Stimulated activated CD8-positive, alpha-beta memory T cell treated with anti-CD3 and anti-CD28 coated beads, Interleukin-4, amount 100 ng/mL, for 48 hours (primary cell): ENCODE data around the gene SLC22A23.
A peak's percentile ranks its signal among the peaks of the same experiment; 100 is the strongest.

Experiments
- DNase-seq: peaks from one replicate; pipeline ENCODE4 v3.0.0-alpha.2; 2020

The SLC22A23 gene

DNA sequence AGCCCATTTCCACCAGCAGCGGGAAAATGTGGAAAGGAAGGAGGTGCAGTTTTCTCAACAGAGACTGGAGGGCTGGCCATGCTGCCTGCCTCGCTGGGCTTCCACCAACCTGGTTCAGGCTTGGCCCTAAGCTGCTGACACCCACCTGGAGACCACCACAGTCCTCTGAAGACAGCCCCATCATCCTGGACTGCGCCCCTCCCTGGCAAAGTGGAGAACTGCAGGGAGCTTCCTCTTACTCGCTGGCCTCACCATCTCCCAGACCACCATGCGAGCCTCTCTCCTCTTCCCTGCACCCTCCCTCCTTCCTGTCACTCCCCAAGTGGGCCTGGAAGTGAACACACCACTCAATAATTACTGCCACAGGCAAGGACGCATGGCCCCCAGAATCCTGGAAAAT, 126.7 kb downstream of the SLC22A23 start:
- DNase-seq, result no peak

DNA sequence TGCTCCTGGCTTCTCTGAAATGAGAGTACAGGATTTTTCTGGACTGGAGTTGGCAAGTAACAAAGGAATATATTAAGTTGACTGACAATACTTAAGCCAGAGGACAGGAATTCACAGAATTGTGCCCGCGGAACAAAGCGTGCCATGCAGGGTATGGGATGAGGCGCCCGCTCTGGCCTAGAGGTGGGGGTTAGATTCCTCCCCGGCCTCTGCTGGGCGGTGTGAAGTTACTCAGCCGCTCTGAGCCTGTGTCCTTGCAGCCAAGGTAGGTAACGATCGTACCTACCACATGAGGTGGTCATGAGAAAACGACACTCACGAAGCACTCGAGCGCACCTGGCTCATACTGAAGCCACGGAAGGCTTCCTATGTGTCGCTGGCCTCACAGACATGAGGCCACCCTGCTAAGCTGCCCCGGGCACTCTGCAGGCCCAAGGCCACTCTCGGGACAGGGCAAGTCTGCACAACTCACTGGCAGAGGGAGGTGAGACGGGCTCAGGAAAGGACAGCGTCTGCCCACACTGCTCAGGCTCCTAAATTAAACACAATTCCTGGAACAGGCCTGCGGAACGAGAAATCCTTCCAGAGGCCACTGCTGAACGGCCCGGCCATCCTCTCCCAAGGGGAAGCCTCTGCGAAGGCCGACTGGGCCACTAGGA, 127.3 kb downstream of the SLC22A23 start:
- no peak for DNase-seq

DNA sequence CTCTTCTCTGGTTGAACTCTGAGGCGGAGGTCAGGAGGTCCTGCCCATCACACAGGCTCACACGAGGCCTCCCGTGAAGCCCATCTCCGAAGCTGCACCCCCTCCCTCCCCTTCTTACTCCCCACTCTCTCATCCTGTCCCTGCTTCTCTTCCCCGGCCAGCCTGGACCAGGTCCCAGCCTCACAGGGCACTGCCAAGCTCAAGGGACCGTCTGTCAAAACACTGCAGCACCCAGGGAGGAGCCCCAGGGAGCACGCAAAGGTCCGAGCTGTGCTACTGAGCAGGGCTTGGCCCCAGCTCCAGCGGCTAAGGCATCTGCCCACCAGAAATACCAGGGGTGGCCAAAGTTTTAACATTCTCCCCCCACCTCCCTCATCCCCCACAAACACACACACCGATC, 128.1 kb downstream of the SLC22A23 start:
- DNase-seq, result no peak

DNA sequence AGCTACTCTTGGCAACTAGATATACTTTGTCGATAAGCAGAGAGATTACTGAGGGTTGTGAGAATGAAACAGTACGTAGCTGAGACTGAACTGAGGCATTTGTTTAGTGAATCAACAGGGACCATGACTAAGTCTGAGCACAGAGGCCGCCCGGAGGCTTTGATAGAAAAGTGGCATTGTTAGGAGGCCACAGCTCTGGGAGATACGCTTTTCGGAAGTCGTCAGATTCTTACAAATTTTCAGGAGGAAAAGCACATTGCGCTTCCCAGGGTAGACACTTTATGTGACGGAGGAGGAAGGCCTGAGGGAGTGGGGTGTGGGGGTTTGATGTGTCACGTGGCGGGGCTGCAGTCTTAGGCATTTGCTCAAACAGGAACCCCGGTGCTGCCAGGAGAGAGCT, 128.7 kb downstream of the SLC22A23 start:
- no peak for DNase-seq

DNA sequence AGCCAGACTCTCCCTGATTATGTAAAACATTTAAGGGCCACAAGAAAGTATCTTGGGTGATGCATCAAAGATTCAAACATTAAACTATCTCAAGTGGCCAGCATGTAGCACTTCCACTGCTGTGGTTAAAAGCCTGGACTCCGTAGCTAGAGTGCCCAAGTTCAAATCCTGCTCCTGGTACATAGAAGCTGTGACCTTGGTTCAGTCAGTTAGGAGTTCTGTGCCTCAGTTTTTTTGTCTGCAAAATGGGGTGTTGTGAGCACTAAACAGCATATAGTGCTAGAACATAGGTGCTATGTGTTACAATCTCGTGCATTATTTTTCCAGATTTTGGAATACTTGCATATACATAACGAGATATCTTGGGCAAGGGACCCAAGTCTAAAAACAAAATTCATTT, 129.4 kb downstream of the SLC22A23 start:
- DNase-seq, result no peak

DNA sequence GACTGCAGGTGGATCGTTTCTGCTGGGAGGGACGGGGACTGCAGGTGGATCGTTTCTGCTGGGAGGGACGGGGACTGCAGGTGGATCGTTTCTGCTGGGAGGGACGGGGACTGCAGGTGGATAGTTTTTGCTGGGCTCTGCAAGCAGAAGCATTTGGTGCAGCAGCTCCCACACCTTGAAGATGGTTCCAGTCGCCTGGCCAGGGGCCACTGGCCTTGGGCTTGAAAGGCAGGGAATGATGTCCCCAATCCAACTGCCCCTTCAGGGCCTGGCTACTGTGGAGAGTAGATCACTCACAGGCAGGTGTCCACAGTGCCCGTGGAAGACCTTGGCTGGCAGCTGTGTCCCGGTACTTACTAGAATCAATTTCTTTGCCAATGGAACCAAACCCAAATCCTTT, 129.9 kb downstream of the SLC22A23 start:
- no peak for DNase-seq

DNA sequence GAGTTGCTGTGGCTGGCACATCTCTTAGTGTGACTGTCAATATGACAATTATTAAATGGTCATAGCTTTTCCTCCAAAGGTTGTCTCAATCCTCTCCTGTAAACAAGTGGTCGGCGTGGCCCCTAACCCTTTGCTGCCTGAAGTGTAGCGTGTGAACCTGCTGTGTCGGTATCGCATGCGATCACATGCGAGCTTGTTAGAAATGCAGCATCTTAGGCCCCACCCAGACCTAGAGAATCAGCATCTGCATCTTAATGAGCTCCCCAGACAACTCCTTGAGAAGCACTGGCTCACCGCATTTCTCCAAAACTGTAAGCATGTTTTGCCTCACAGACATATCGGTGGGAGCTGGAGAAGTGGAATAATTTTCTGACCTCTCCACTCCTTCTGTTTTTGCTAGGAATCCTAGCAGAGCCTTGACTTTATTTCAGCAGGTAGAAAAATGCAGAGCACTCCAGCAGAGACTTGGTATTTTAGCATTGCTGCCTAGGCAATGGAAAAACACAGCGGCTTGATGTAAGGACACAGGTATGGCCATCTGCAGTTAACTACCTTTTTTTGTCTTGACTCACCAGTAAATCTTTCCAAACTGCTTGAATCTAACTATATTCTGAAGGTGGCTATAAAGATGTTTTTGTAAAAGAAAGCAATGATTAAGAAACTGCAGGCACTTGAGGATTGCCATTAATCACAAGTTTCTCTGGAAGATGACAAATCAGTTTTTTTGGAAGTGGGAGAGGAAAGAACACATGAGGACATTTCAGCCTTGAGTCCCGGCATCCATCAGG, 130.5 kb downstream of the SLC22A23 start:
- no peak for DNase-seq

DNA sequence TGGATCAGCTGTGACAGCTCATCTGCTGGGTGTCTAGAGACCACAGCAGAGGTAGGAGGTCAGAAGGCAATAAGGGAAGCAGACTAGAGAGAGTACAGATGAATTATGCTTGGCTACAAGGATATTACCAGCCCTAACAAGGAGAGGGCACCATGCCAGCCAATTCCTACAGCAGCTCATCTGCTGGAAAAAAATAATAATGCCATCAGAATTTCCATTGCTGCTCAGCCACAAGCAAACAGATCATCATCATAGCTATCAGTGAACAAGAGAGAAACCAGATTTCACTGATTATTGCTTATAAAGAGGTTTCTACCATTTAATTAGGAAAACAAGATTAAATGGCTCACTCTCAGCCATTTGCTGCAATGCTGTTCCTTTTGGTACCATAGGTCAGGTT, 131.6 kb downstream of the SLC22A23 start:
- DNase-seq, result no peak

DNA sequence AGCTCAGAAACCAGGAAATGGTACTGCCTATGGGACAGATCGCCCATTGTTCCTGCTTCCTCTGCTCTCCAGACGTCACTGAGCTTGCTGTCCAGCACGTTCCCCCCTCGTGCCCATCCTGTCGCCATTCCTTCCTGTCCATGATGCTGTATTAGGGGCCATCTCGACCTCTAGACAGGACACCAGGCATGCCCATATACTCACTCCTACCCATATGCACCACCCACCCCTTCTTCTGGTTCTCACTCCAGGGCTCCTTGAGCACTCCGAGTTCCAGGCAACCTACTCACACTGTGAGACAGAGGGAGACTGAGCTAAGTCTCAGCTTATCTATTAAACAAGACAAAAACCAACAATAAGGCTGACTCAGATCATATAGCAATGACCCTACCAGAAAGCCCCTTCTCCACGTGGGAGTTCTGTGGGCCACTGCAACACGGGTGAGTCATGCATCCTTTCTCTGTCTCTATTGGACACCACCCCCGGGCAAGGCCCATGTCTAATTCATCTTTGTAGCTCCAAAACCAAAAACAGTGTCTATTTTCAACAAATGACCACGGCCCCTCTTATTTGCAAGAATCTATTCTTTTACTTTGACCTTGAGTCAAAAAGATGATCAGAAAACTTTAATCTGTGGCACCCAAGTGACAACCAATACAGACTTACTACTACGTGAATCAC, 132.4 kb downstream of the SLC22A23 start:
- peak; percentile 60 for DNase-seq

DNA sequence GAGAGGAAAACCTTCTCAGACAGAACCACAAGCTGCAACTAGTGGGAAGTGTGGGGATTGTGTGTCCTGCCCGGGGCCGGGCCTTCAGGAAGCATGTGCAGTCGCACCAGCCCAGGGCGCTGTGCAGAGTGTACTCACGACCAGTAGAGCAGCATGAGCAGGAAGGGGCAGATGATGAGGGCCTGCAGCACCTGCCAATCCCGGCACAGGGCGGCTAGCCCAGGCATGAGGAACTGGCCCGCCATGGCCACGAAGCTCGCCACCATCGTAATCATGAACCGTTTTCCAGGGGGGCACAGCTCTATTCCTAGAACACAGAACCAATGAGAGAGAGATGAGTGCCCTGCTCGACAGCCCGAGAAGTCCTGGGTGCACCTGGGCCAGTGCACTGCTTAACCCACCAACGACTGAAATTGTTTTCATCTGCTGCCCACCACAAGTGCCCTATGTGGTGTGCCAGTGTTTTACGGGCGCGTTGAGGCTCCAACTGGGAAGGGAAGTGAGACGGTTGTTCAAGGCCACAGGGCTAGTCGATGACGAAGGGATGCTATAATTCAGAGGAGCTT, 133.1 kb downstream of the SLC22A23 start:
- no peak for DNase-seq

DNA sequence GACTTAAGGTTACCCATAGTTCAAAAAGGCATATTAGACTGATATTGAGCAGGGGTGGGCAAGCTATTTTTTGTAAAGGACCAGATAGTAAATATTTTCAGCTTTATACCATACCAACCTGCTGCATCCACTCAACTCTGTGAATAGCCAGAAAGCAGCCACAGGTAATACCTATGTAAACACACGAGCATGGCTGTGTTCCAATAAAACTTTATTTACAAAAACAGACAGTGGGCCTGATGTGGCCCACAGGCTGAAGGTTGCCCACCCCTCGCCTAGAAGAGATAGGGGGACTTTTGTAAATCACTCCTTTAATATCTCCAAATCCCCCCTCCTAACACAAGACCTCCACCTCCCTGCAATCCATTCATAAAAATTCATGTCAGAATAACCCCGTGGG, 133.7 kb downstream of the SLC22A23 start:
- no peak for DNase-seq

DNA sequence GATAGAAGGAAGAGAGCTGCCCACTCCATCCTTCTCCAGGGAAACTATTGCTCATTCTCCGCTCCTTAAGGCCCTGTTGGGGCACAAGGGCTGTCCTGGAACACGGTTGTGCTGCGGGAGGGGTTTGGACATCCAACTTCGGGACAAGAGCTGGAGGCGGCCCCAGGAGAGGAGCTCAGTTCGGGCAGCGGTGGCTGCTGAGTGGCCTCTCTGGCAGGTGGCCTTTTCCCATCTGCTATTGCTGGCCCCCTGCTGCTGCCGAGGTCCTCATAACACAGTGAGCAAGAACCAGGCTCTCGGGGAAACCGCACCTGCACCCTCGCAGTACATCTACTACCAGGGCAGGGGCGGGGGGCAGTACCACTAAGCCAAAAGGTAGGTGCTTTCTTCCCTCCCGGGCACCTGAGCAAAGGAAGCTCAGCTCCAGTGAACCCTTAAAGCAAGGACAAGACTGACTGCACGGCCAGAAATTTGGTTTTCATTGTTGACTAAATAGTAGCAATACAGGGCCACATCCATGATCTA, 134.4 kb downstream of the SLC22A23 start:
- DNase-seq, result no peak

DNA sequence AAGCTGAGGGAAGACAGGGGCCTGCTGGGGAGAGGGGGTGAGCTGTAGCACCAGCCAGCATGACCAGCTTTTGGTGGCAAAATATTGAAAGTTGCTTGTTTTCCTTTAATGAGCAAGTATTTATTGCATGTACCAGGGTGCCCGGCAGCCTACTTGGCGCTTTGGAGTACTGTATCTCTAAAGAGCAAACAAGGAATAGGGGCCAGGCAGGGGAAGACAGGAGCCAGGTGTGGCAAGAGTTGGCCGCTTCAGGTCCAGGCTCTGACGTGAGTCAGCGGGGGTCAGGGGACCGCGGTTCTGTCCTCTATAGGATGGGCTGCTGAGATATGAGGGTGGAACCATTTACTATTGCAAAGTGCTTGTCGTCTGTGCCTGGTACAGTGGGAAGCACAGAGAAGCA, 135.0 kb downstream of the SLC22A23 start:
- DNase-seq, result no peak

DNA sequence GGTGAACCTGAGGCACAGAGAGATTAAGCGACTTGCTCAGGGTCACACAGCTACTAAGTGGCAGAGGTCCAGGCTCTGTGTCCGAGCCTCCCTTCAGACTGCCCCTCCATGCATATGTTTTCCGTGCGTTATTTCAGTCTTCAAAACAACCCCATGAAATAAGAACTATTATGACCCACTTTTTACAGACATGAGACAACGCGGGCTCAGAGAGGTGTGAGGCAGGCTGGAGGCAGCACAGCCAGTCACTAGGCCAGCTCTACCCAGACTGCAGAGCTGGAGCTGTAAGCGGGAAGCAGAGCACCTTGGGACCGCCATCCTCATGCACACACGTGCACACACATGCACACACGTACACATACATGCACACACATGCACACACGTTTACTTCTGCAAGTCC, 135.8 kb downstream of the SLC22A23 start:
- DNase-seq, result no peak

DNA sequence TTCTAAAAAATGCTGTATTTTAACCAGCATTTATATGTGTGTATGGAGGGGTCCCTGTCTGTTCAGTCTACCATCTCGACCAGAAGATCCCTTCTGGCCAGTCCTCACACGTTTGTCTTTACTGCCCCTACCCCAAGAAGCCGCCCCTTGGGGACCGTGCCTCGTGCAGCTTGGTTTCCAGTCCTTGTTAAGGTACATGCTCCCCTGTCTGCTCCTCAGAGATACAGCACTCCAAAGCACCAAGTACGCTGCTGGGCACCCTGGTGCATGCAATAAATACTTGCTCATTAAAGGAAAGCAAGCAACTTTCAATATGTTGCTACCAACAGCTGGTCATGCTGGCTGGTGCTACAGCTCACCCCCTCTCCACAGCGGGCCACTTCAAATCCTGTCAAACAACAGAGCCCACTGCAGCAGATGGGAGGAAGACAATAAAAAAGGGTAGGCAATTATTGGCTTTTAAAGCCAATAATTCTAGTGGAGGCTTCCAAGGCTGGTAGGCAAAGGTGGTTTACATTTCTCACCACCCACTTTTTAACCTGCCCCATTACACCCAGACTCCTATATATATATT, 136.5 kb downstream of the SLC22A23 start:
- DNase-seq, result no peak

DNA sequence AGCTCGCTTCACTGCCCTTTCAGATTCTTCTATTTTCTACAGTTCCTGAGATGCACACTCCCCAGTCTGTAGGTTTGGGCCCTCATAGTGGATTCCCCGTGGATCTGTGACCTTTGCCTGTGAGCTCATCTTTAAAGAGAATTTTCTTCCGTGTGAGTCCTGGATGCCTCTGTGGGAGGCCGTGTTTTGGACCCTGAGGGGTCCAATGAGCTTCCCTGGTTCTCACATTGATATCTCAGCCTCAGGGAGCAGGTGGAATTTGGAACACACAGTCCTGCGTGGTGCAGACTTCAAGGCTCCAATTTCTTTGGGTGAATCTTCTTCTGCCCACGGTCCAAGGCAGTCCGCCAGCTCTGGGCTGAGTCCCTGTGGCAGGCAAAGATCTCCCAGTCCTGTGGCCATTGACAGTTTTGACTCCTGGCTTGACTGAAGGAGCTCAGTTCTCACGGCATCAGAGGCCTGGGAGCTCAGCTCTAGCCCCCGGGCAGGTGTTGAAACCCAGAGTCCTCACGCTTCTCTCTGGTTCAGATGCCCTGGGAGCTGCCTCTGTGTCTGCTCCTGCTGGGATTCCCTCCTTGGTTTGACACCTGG, 137.1 kb downstream of the SLC22A23 start:
- DNase-seq, result no peak

DNA sequence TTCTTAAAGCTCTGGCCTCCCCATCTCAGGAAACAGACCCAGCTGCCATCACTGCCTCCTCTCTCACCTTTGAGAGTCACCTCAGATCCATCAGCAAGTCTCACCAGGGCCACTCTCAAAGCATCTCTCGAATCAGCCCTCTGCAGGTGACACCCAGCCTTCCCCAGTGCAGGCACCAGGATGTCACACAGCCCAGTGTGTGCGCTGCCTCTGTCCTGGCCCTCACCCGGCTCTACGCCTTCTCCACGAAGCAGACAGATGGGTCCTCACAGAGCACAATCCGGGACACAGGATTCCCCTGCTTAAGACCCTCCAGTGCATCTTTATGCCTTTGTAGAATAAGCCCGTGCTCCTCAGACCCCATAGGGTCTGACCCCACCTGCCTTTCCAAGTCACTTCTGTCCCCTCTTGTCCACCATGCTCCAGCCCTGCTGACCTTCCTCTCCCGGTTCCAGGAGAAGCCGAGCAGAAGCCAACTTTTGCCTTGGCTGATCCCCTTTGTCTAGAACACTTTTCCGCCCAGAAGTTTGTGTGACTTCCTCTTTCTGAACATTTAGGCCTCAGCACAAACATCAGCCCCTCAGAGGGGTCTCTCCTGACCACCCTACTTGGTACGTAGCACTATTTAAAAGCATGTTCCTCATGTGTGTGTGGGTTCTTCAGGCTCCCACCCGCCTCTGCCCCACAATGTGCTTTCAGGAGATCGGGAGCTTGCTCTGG, 137.9 kb downstream of the SLC22A23 start:
- no peak for DNase-seq

DNA sequence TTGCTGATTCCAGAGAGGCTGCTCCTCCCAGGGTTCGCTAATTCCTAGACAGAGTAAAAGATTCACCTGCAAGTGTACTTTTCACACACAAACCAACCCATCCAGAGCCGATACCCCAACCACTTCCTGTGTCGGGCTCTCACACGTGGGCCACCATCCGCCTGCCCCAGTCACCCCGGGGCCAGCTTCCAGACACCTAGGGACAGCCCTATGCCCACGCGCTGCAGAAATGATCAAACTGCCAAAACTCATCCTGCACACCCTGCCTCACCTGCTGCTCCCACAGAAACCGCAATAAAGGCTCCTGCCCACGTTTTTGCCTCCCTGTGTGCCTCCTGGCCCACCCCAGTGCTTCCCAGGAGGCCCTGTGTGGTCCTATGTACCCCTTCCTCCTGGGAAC, 138.6 kb downstream of the SLC22A23 start:
- DNase-seq, result peak; percentile 57

DNA sequence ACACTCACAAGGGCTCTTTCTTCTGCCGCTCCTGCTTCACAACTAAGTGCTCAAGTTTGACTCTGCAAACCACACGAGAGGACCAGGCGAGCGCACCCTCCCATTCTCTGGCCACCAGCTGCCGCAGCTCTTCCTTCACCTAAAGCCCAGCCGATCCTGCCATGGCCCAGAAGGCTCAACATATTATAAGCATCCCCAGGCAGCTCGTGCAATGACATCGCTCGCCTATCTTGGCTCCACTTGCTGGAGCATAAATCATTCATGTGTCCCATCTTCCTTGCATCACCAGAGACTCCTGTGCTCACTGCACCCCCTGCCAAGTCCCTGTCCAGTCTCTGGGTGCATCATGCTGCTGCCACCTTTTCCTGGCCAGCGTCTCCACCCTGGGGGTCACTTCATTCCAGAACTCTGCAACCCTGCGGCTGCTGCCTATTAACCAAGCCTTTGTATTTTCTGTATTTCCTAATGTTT, 139.1 kb downstream of the SLC22A23 start:
- no peak for DNase-seq

DNA sequence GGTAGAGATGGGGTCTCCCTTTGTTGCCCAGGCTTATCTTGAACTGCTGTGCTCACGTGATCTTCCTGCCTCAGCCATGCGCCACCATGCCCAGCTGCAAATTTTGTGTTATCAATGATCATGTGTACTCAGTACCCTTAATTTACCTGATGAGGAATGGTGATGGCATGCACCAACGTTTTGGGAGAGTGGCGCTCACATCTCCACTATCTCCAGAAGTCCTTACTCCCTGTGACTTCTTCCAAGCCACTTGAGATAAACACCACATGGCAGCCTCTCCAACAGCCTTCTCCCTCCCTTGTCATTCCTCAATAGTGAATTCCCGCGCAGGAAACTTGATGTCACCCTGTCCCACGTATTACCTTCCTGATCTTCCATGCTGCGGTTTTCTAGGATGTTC, 140.0 kb downstream of the SLC22A23 start:
- DNase-seq, result no peak

DNA sequence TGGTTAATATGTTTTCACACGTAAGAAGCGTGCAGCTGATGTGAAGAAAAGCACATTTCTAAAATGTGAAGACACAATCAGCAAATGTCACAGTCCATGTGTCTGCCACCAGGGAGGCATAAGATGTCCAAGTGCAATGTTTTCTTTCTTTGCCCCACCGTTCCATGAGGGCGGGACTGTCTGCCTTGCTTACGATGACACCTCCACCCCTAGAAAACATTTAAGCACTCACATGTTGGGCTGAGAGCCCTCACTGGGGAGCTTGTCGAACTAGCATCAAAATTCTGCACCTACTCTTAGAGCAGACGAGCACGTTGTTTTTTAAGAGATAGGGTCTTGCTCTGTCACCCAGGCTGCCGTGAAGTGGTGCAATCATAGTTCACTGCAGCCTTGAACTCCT, 140.5 kb downstream of the SLC22A23 start:
- DNase-seq, result no peak

DNA sequence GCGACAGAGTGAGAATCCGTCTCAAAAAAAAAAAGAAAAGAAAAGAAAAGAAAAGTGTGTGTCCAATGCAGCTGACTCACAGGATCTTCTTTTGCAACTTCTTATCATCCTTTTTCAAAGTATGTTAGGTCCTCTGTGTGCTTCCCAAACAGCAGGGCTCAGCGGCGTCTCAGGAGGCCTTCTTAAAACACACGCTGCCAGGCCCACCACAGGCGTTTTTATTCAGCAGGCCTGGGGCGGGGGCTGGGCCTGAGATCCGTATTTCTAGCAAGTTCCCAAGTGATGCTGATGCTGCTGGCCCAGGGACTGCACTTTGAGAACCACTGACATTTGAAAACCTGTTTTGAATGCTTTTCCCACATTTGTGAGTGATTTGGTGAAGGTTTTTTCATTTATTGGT, 141.0 kb downstream of the SLC22A23 start:
- DNase-seq, result no peak
